Activated effector memory CD4-positive, alpha-beta T cell treated with anti-CD3 and anti-CD28 coated beads, Interleukin-2, amount 50 U/mL, for 16 hours (primary cell): ENCODE results near the gene ZNF76.
A peak's percentile ranks its signal among the peaks of the same experiment; 100 is the strongest.

Experiments
- DNase-seq: peaks from one replicate; pipeline ENCODE4 v3.0.0-alpha.2; 2020

ZNF76 gene

DNA sequence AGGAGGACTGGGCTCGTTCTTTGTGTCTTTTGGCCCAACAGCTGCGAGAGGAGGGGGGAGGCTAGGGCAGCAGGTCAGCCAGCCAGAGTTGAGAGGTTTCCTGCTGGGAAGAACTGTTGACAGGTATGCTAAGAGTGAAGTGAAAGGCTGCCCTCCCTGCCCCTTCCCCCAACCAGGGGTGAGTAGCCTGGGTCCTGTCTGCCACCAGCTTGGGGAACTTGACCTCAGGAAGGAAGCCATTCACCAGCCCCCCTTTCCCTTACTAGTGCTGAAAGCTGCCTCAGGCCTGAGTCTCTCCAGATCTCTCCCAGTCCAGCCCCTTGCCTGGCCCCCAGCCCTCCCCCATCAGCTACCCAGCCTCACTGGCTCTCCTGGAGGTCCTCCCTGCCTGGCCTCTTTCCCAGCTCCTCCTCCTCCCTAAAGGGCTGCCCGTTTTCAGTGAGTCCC is 20.7 kb upstream of the ZNF76 start:
- peak; percentile 21 for DNase-seq

- DNase-seq = peak; percentile 9
These were observed 20.0 kb upstream of the ZNF76 start for GRCh38 chr6:35239581-35239980.

DNA sequence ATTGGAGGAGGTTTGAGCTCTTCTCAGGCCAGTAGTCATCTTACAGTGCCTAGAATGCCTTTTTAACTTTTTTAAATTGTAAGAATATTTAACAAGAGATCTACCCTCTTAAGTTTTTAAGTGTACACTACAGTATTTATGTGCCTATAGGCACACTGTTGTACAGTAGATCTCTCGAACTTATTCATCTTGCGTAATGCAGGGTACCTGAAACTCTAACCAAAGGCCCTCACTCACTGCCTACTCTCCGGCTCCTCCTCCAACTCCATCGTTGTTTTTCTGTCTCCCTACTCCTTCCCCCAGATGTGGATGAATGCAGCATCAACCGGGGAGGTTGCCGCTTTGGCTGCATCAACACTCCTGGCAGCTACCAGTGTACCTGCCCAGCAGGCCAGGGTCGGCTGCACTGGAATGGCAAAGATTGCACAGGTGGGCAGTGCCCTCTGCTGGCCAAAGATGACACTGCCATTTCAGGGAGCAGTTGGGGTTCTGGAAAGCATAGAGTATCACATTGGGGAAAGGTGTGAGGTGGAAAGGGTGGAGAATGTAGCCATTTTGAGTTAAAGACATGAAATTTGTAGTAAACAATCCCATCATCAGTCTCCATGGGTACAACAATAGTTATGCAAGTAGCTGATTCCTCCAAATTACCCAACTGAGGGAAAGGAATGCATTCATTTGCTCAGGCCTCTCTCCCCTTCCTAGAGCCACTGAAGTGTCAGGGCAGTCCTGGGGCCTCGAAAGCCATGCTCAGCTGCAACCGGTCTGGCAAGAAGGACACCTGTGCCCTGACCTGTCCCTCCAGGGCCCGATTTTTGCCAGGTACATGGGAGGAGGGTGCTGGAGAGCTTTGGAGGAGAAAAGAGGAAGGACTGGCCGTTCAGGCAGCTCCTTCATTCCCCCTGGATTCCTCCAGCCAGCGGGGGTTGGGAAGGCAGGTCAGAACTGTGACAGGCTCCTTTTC is 18.4 kb upstream of the ZNF76 start:
- peak; percentile 90 for DNase-seq

DNA sequence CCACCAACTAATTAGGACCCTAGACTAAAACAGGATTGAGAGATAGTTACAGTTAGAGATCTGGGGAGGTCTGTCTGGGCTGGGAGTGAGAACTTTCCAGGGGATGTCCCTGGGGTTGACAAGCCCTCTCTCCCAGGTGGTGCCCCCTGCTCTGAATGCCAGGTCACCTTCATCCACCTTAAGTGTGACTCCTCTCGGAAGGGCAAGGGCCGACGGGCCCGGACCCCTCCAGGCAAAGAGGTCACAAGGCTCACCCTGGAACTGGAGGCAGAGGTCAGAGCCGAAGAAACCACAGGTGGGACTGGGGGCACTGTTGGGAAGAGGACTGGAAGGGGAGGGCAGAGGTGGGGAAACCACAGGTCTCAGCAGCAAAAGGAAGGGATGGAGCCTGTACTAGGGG is 17.0 kb upstream of the ZNF76 start:
- peak; percentile 56 for DNase-seq

- no peak for DNase-seq
These were observed 16.6 kb upstream of the ZNF76 start for GRCh38 chr6:35242906-35243305.

- peak; percentile 47 for DNase-seq
These were observed 16.1 kb upstream of the ZNF76 start for GRCh38 chr6:35243386-35243958.

GRCh38 chr6:35244551-35244950 is 15.0 kb upstream of the ZNF76 start:
- no peak for DNase-seq

- DNase-seq = peak; percentile 38
These were observed 11.8 kb upstream of the ZNF76 start for GRCh38 chr6:35247642-35248231.

DNA sequence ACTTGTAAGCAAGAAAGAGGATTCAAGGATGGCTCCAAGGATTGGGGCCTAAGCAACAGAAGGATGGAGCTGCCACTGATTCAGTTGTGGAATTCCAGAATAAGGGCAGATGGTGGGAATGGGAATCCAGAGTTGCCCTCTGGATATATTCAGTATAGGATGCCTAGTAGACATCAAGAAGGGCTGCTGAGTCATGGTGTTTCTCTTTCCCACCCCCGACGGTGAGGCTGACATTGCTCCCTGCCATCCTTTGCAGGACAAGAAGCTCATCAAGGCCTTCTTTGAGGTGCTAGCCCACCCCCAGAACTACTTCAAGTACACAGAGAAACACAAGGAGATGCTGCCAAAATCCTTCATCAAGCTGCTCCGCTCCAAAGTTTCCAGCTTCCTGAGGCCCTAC is 11.2 kb upstream of the ZNF76 start:
- peak; percentile 39 for DNase-seq

GRCh38 chr6:35248965-35249364 is 10.6 kb upstream of the ZNF76 start:
- peak; percentile 48 for DNase-seq

DNA sequence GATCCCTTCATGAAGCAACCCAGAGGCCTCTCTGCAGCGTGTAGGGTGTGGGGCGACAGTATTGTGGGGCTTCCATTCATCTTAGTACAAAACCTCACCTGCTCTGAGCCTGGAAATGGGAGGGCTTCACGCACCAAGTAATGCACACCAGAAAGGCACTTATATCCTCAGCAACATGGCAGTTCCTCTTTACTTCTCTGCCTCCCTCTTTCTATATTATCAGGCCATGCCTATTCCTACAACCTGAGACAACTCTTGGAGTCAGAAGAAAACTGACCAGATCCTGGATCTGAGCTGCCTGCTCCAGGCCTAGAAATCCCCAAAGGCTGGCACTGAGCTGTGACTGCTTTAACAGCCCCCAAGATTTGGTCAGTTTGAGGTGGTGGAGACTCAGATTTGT is 7.6 kb upstream of the ZNF76 start:
- peak; percentile 38 for DNase-seq

DNA sequence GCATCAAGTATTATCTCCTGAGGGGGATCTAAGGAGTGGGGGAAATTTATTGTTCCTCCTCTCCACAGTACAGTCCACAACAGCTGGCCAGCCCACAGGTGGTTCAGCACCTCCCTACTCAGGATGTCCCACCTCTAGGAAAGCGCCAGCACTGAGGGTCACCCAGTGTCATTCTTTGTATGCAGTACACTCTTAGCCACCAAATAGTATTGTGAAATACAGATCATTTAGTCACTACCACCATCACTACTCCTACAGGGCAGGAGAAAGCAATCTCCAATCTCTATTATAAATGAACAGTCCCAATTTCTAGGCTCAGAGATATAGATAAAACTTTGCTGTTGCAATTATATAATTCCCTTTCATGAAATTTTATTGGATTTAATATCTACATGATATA is 6.3 kb upstream of the ZNF76 start:
- DNase-seq = peak; percentile 27

- peak; percentile 2 for DNase-seq
These were observed 1.2 kb upstream of the ZNF76 start for GRCh38 chr6:35258336-35258735.

- no peak for DNase-seq
These were observed 709 bp upstream of the ZNF76 start for GRCh38 chr6:35258858-35259193.

DNA sequence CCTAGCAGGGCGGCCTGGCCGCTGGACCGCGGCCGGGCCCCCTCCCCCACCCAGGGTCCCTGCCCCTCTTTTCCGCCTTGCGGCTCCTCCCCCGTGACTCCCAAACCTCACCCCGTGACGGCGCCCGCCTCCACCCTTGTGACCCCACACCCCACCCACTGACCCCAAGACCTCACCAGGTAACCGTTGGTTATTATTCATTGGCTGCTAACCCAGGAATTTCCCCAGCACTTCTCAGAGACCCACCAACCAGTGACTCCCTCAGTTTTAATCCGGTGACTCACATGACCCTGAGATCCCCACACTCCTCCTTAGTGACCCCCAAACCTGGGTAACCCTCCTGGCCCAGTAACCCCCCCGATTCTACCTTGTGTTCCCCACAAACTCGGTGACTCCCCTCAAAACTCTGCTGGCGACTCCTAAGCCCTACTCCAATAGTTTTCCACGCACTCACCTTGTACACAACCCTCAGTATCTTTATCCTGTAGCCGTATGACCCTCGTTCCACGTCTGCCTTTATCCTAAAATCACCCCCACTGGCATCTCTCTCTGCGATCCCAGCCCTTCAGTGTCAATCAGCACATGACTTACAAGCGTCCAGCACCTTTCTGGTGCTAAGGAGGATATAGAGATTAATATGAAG is 534 bp downstream of the ZNF76 start:
- peak; percentile 90 for DNase-seq

DNA sequence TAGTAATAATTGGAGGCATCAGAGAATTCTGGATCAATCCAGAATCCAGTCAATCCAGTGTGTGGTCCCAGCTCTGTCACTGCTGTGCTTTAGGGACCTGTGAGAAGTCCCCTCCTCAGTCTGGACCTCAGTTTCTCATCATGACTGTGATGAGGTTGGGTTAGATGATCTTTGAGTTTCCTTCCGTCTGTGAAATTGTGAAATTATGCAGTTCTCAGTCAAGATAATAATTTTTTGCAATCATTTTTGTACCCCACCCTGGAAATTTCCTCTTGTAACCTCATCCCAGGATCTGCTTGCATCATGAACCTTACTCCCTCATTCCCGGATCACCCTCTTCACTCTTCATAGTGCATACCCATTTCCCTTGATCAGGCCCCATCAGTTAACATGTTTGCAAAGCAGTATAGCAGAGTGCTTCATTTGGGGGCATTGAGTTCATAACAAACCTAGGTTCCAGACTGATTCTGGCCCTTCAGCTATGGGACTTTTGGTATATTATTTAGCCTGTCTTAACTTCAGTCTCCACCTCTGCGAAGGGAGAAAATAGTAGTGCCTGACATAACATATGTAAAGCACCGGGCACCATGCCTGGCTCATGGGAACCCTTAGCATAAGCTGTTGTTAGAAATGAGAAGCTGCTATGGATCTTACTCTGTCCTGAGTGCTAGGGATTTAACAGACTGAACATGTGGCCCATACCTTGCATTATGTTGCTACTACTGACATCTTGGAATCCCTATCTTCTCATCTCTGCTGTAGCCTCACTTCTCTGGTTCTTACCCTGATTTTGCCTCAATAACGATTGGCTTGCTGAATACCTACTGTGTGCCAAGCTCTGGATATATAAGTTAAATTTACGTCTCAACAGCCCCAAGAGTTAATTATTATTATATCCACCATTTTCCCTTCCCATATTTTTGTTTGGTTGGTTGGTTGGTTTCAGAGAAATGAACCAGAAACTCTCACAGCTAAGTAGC is 1.3 kb downstream of the ZNF76 start:
- DNase-seq = no peak

DNA sequence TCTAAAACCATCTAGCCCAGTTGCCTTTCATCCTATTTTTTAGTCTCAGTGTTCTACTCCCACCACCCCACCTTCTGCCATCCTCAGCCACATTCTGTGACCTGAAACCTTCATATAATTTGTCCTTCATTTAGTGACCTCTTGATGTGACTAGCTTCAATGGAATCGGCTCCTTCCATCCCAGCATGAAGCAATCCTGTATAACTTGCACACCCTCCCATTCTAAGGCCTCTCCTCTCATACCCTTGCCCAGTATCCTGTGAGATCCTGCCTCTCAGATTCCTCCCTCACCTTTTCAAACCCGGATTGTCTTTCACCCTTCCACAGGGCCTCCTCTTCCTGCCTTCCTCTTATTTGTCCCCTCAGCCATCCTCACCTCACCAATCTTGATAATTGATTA is 3.1 kb downstream of the ZNF76 start:
- DNase-seq = peak; percentile 17

DNA sequence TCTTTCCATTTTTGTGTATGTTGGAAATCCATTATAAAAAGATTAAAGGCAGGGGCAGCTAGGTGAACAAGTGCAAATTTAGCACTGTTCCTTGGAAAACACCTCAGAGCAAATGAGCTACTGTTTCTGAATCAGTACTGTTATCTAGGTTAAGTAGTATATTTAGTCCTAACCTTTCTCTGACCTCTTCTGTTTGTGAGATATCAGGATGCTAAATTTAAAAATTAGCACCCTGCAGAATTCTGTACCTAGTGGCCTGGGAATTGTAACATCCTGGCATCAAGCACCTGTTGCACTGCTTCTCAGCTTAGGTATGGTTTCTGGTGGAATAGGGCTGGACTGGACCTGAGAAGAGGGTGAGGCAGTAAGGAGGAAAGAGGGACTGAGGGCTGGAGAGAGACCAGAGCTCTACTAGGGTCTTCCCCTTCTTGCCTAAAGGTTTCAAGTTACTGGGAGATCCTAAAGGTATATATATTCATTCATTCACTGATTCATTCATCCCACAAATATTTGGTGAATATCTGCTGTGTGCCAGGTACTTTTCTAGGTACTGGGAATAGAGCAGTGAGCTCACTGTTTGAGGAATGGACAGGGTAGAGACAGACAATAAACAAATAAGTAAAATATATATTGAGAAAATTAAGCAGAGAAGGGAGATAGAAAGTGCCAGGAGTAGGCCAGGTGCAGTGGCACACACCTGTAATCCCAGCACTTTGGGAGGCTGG is 5.2 kb downstream of the ZNF76 start:
- DNase-seq = peak; percentile 0

DNA sequence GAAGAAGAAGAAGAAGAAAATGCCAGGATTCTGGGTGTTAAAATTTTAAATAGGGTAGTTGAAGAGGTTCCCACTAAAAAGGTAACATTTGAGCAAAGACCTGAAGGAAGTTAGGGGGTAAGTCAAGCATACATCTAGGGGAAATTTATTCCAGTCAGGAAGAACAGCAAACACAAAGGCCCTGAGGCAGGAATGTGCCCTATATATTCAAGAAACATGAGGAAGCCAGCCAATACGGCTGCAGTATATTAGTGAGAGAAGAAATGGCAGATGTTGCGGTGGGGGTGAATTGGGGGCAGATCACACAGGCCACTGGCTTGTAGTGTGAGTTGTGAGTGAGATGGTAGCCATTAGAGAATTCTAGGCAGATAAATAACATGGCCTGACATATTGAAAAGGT is 6.0 kb downstream of the ZNF76 start:
- DNase-seq = peak; percentile 3

- peak; percentile 44 for DNase-seq
These were observed 7.9 kb downstream of the ZNF76 start for GRCh38 chr6:35267446-35267845.

GRCh38 chr6:35267897-35268296 is 8.4 kb downstream of the ZNF76 start:
- no peak for DNase-seq

GRCh38 chr6:35272005-35272404 is 12.5 kb downstream of the ZNF76 start:
- DNase-seq = peak; percentile 6
